ENCODE measurements around the gene RPL22.

Gene RPL22

GRCh38 chr1:6181347-6181770, 18.0 kb downstream of the RPL22 start:
- Histone ChIP-seq H3K27ac (no peak overlapping the region), H3K27me3 (peaks cover 69% of the 10 kb centered on the region), H3K9me3 (no peaks in the 10 kb centered on the region), H3K36me3 (no peaks in the 10 kb centered on the region), H3K4me1 (ENCODE audit: control insufficient read depth in 1 of 2, insufficient read depth in 1 of 2, low read depth in 1 of 2, low read length in 1 of 2) (peaks cover 22 to 32% of the 10 kb centered on the region in 2 experiments), H3K4me3 (ENCODE audit: low read depth in 1 of 2, low read length in 1 of 2) (no peak overlapping the region)
- no peak for TF ChIP-seq CTCF (IDR thresholded peaks at IDR 0.05)

DNA sequence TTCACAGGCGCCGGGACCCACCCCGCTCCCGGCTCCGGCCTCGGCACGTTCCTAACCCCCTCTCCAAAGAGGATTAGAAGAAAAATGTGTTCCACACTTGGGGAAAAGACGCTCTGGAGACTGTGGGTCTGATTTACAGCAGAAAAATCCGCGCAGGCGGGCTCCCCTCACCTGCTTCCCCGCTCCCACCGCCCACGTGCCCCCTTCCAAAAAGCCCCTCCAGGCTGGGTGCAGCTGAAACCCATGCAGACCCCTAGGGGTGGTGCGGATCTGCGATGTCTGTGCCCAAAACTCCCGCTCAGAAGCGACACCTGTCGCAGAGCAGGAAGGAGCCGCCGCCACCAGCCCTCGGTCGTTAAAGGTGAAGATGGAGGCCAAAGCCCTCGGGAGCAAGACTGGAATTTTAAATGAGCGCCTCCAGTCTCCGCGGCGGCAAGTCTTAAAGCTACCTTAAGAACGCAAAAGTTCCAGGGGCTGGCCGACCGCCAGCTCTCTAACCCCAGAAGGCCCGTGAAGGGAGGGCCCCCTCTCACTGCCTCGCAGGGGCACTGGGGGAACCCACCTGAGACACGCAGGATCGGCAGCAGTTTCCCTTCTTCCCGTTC, 18.6 kb downstream of the RPL22 start:
- Histone ChIP-seq H3K27ac (no peak overlapping the region), H3K27me3 (peaks cover 74% of the 10 kb centered on the region), H3K36me3 (no peaks in the 10 kb centered on the region), H3K9me3 (no peaks in the 10 kb centered on the region), H3K4me3 (ENCODE audit: low read depth in 1 of 2, low read length in 1 of 2) (no peak overlapping the region), H3K4me1 (ENCODE audit: control insufficient read depth in 1 of 2, insufficient read depth in 1 of 2, low read depth in 1 of 2, low read length in 1 of 2) (peaks cover 22 to 31% of the 10 kb centered on the region in 2 experiments)
- TF ChIP-seq CTCF (IDR thresholded peaks at IDR 0.05) = no peak

GRCh38 chr1:6180268-6180706, 19.1 kb downstream of the RPL22 start, which contains the start of gene CHD5:
CHD5 (minus strand) TSS chr1:6180321; CDS start chr1:6180023, 298 bp downstream.
- no peaks in the 10 kb centered on the region for H3K9me3 ChIP-seq
- no peak within 1 kb of the TSS for H3K4me3 ChIP-seq (ENCODE audit: low read depth in 1 of 2, low read length in 1 of 2)
- no peaks in the 10 kb centered on the region for H3K36me3 ChIP-seq
- TF ChIP-seq CTCF (IDR thresholded peaks at IDR 0.05) = no peak
- peaks cover 79% of the 10 kb centered on the region for H3K27me3 ChIP-seq
- H3K4me1 ChIP-seq (ENCODE audit: control insufficient read depth in 1 of 2, insufficient read depth in 1 of 2, low read depth in 1 of 2, low read length in 1 of 2) = peaks cover 21 to 26% of the 10 kb centered on the region in 2 experiments
- no peak within 1 kb of the TSS for H3K27ac ChIP-seq

DNA sequence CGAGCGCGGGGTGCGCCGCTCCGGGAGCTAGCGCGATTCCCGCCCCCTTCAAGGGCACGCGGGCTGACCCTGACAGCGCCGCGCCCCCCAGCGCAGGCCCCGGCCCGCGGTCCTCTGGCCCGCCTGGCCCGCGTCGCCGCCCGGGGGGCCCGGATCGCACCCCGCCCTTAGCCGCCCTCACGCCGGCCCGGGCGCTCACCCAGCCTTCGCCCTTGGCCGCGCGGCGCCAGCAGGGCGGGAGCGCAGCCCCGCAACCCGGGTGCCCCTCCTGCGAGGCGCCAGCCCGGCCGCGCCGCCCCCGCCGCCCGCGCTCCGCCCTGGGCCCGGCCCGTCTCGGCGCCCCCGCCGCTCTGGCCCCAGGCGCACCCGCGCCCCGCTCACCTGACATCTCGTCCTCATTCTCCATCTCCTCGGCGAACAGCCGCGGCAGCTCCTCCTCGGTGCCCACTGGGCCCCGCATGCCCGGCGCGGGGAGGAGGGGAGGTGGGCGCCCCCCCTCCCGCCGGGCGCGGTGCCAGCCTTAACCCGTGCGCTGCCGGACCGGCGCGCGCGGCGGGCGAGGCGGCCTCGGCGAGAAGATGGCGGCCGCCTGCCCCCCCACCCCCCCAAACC, 19.7 kb downstream of the RPL22 start:
- Histone ChIP-seq H3K9me3 (no peaks in the 10 kb centered on the region), H3K27ac (no peak overlapping the region), H3K27me3 (peaks cover 82% of the 10 kb centered on the region), H3K4me3 (ENCODE audit: low read depth in 1 of 2, low read length in 1 of 2) (no peak overlapping the region), H3K4me1 (ENCODE audit: control insufficient read depth in 1 of 2, insufficient read depth in 1 of 2, low read depth in 1 of 2, low read length in 1 of 2) (peaks cover 15 to 22% of the 10 kb centered on the region in 2 experiments), H3K36me3 (no peaks in the 10 kb centered on the region)
- no peak for TF ChIP-seq CTCF (IDR thresholded peaks at IDR 0.05)

GRCh38 chr1:6178751-6179563, 20.4 kb downstream of the RPL22 start:
- H3K36me3 ChIP-seq = no peaks in the 10 kb centered on the region
- peaks cover 86% of the 10 kb centered on the region for H3K27me3 ChIP-seq
- peaks cover 8 to 15% of the 10 kb centered on the region in 2 experiments for H3K4me1 ChIP-seq (ENCODE audit: control insufficient read depth in 1 of 2, insufficient read depth in 1 of 2, low read depth in 1 of 2, low read length in 1 of 2)
- H3K9me3 ChIP-seq = no peaks in the 10 kb centered on the region
- TF ChIP-seq CTCF (IDR thresholded peaks at IDR 0.05) = no peak
- H3K4me3 ChIP-seq (ENCODE audit: low read depth in 1 of 2, low read length in 1 of 2) = no peak overlapping the region
- no peak overlapping the region for H3K27ac ChIP-seq
